ENCODE measurements around the gene PTPN9. TPM values are rescaled to one million over a fixed set of nuclear protein-coding genes. Genes with fewer than 3 reads are reported as not detected.

Gene PTPN9
- total and polyA plus RNA-seq, 2 of the 13 experiments (the other 11 are each of a cell fraction or from before 2014, with no cell fraction given): 16.6 to 19.9 TPM

DNA sequence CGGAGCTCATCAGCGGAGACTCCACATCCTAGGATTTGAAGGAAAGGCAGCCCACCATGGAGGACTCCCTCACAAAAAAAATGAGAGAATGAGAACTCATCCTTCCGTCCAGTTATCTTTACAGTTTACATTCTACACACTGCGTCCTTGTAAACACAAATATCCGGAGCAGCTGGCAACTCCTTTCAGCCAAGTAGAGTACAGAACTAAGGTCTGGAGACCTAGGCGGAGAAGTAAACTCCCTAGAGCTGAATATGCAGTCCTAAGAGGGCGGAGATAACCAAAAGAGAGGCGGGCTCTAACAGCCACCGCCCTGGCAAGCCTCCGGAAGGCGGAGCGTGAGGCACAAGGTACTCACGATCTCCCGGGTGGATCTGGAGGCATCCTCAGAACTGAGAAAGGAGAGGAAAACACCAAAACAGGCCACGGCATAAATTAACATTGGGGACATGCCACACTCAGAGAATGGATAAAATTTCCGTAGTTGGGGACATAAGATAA, 126.7 kb downstream of the PTPN9 start (continued):
- TF ChIP-seq, protein P1, sequence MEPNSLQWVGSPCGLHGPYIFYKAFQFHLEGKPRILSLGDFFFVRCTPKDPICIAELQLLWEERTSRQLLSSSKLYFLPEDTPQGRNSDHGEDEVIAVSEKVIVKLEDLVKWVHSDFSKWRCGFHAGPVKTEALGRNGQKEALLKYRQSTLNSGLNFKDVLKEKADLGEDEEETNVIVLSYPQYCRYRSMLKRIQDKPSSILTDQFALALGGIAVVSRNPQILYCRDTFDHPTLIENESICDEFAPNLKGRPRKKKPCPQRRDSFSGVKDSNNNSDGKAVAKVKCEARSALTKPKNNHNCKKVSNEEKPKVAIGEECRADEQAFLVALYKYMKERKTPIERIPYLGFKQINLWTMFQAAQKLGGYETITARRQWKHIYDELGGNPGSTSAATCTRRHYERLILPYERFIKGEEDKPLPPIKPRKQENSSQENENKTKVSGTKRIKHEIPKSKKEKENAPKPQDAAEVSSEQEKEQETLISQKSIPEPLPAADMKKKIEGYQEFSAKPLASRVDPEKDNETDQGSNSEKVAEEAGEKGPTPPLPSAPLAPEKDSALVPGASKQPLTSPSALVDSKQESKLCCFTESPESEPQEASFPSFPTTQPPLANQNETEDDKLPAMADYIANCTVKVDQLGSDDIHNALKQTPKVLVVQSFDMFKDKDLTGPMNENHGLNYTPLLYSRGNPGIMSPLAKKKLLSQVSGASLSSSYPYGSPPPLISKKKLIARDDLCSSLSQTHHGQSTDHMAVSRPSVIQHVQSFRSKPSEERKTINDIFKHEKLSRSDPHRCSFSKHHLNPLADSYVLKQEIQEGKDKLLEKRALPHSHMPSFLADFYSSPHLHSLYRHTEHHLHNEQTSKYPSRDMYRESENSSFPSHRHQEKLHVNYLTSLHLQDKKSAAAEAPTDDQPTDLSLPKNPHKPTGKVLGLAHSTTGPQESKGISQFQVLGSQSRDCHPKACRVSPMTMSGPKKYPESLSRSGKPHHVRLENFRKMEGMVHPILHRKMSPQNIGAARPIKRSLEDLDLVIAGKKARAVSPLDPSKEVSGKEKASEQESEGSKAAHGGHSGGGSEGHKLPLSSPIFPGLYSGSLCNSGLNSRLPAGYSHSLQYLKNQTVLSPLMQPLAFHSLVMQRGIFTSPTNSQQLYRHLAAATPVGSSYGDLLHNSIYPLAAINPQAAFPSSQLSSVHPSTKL (CRISPR knock-in tag; IDR thresholded peaks at IDR 0.05): peak; percentile 29; the same call in 1 of the 2 replicates
- TF ChIP-seq POLR2A (IDR thresholded peaks at IDR 0.05; ENCODE audit: insufficient read depth in 1 of 2, low read depth in 2 of 2, low read length in 2 of 2) (peak in 1 of 2 experiments; percentile 62; a peak in 1 of 4 replicates), PHF21A (CRISPR knock-in tag; IDR thresholded peaks at IDR 0.05) (peak; percentile 71; the same call in 1 of the 2 replicates), ZNF451 (CRISPR knock-in tag; IDR thresholded peaks at IDR 0.05) (0 out of 2 replicates have a peak, but pooled peaks have one; percentile 14), IRF9 (CRISPR knock-in tag; IDR thresholded peaks at IDR 0.05; ENCODE audit: borderline replicate concordance) (0 out of 2 replicates have a peak, but pooled peaks have one; percentile 20), SMAD3 (CRISPR knock-in tag; IDR thresholded peaks at IDR 0.05) (peak; percentile 16; the same call in 1 of the 2 replicates), FUBP1 (CRISPR knock-in tag; IDR thresholded peaks at IDR 0.05; ENCODE audit: borderline replicate concordance) (no peak), ASH2L (IDR thresholded peaks at IDR 0.05; ENCODE audit: insufficient read length, low read depth, low read length) (peak; percentile 70), ZBTB25 (CRISPR knock-in tag; IDR thresholded peaks at IDR 0.05) (no peak), ZSCAN31 (CRISPR knock-in tag; IDR thresholded peaks at IDR 0.05; ENCODE audit: low read depth) (peak; percentile 62), NRL (CRISPR knock-in tag; IDR thresholded peaks at IDR 0.05; ENCODE audit: borderline replicate concordance) (no peak), SNRNP70 (IDR thresholded peaks at IDR 0.05; ENCODE audit: low read depth, low read length) (no peak), HNF4G (IDR thresholded peaks at IDR 0.05; ENCODE audit: borderline replicate concordance, low read depth, low read length) (no peak), HNF4G (CRISPR knock-in tag; IDR thresholded peaks at IDR 0.05; ENCODE audit: borderline replicate concordance, low read depth) (no peak), NPAS2 (CRISPR knock-in tag; IDR thresholded peaks at IDR 0.05; ENCODE audit: borderline replicate concordance) (no peak), MAZ (IDR thresholded peaks at IDR 0.05; ENCODE audit: borderline replicate concordance, low read depth, low read length) (no peak), MAZ (CRISPR knock-in tag; IDR thresholded peaks at IDR 0.05; ENCODE audit: low read depth) (peak; percentile 50; the same call in 1 of the 2 replicates), ZSCAN21 (CRISPR knock-in tag; IDR thresholded peaks at IDR 0.05; ENCODE audit: borderline replicate concordance) (no peak)
- TF ChIP-seq, protein P2, sequence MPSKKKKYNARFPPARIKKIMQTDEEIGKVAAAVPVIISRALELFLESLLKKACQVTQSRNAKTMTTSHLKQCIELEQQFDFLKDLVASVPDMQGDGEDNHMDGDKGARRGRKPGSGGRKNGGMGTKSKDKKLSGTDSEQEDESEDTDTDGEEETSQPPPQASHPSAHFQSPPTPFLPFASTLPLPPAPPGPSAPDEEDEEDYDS (CRISPR knock-in tag; IDR thresholded peaks at IDR 0.05): peak; percentile 28
- TF ChIP-seq, protein P3, sequence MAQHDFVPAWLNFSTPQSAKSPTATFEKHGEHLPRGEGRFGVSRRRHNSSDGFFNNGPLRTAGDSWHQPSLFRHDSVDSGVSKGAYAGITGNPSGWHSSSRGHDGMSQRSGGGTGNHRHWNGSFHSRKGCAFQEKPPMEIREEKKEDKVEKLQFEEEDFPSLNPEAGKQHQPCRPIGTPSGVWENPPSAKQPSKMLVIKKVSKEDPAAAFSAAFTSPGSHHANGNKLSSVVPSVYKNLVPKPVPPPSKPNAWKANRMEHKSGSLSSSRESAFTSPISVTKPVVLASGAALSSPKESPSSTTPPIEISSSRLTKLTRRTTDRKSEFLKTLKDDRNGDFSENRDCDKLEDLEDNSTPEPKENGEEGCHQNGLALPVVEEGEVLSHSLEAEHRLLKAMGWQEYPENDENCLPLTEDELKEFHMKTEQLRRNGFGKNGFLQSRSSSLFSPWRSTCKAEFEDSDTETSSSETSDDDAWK (CRISPR knock-in tag; IDR thresholded peaks at IDR 0.05): no peak

Measured in HepG2 (cell line).